ENCODE measurements around the gene GPLD1.

Gene GPLD1

GRCh38 chr6:24529985-24530384 is 40.6 kb upstream of the GPLD1 start:
- no peak for TF ChIP-seq CTCF (IDR thresholded peaks at IDR 0.05; ENCODE audit: low read depth, low read length)
- H3K4me3 ChIP-seq (ENCODE audit: low read depth, low read length), result no peak overlapping the region

GRCh38 chr6:24524805-24525204 is 35.4 kb upstream of the GPLD1 start:
- TF ChIP-seq CTCF (IDR thresholded peaks at IDR 0.05; ENCODE audit: low read depth, low read length), result peak; percentile 34; the same call in 1 of the 2 replicates

GRCh38 chr6:24524329-24524728 is 35.0 kb upstream of the GPLD1 start:
- no peak overlapping the region for H3K4me3 ChIP-seq (ENCODE audit: low read depth, low read length)
- no peak for TF ChIP-seq CTCF (IDR thresholded peaks at IDR 0.05; ENCODE audit: low read depth, low read length)

More at GRCh38 chr6:24524805-24525204, 35.4 kb upstream of the GPLD1 start:
- H3K4me3 ChIP-seq (ENCODE audit: low read depth, low read length), result no peak overlapping the region

- H3K4me3 ChIP-seq (ENCODE audit: low read depth, low read length), result no peak overlapping the region
- TF ChIP-seq CTCF (IDR thresholded peaks at IDR 0.05; ENCODE audit: low read depth, low read length), result no peak
These were observed 33.1 kb upstream of the GPLD1 start for GRCh38 chr6:24522228-24523176.

GRCh38 chr6:24520929-24521546 is 31.7 kb upstream of the GPLD1 start:
- no peak overlapping the region for H3K4me3 ChIP-seq (ENCODE audit: low read depth, low read length)
- peak; percentile 63 for TF ChIP-seq CTCF (IDR thresholded peaks at IDR 0.05; ENCODE audit: low read depth, low read length)

GRCh38 chr6:24517659-24518543 is 28.5 kb upstream of the GPLD1 start:
- no peak overlapping the region for H3K4me3 ChIP-seq (ENCODE audit: low read depth, low read length)
- no peak for TF ChIP-seq CTCF (IDR thresholded peaks at IDR 0.05; ENCODE audit: low read depth, low read length)
